HG03159 (cell line): ENCODE measurements around the gene MYO1E.
A peak's percentile ranks its signal among the peaks of the same experiment; 100 is the strongest.
"Not testable (repeated sequence)": the region's sequence is repeated elsewhere in the genome, so short reads cannot be mapped to it uniquely, and the experiment has no call there.

Experiments
- ATAC-seq: cut with Tn5 transposase; IDR thresholded peaks from one replicate; pipeline ENCODE4 v1.9.1; 2021; ENCODE audit warnings: mild to moderate bottlenecking, moderate library complexity; ENCODE audit not compliant: unreplicated experiment

MYO1E gene

GRCh38 chr15:59372352-59373211, at the start of gene MYO1E:
Gene MYO1E (minus strand): TSS chr15:59372871. CDS start chr15:59372500, 371 bp downstream.
- peak; percentile 43 for ATAC-seq

- no peak for ATAC-seq
Observed at GRCh38 chr15:59420986-59421618, 48.4 kb upstream of the MYO1E start.

- no peak for ATAC-seq
Observed at GRCh38 chr15:59420108-59420507, 47.4 kb upstream of the MYO1E start.

- no peak for ATAC-seq
Observed at GRCh38 chr15:59419170-59419569, 46.5 kb upstream of the MYO1E start.

- no peak for ATAC-seq
Observed at GRCh38 chr15:59416816-59417215, 44.1 kb upstream of the MYO1E start.

GRCh38 chr15:59413577-59413976, 40.9 kb upstream of the MYO1E start:
- no peak for ATAC-seq

GRCh38 chr15:59410391-59410896, 37.8 kb upstream of the MYO1E start:
- no peak for ATAC-seq

- ATAC-seq, result no peak
Observed at GRCh38 chr15:59407946-59408345, 35.3 kb upstream of the MYO1E start.

- no peak for ATAC-seq
Observed at GRCh38 chr15:59406446-59406845, 33.8 kb upstream of the MYO1E start.

GRCh38 chr15:59405079-59405478, 32.4 kb upstream of the MYO1E start:
- no peak for ATAC-seq

- ATAC-seq, result no peak
Observed at GRCh38 chr15:59401824-59402569, 29.3 kb upstream of the MYO1E start.

GRCh38 chr15:59401051-59401823, 28.6 kb upstream of the MYO1E start:
- ATAC-seq, result not testable (repeated sequence)

- peak; percentile 20 for ATAC-seq
Observed at GRCh38 chr15:59400103-59400813, 27.6 kb upstream of the MYO1E start.

GRCh38 chr15:59399465-59400102, 26.9 kb upstream of the MYO1E start:
- ATAC-seq, result peak; percentile 92

- ATAC-seq, result no peak
Observed at GRCh38 chr15:59398220-59398619, 25.5 kb upstream of the MYO1E start.

GRCh38 chr15:59396679-59397078, 24.0 kb upstream of the MYO1E start:
- ATAC-seq, result no peak

- ATAC-seq, result no peak
Observed at GRCh38 chr15:59396211-59396610, 23.5 kb upstream of the MYO1E start.

GRCh38 chr15:59394166-59394661, 21.5 kb upstream of the MYO1E start:
- no peak for ATAC-seq

- ATAC-seq, result no peak
Observed at GRCh38 chr15:59392299-59392698, 19.6 kb upstream of the MYO1E start.
